ENCODE data around the gene CDC73. TPM values are rescaled to one million over a fixed set of nuclear protein-coding genes. Genes with fewer than 3 reads are reported as not detected.

CDC73 gene
- total and polyA plus RNA-seq, 9 of the 15 experiments (the other 6 are each of a cell fraction or from before 2014, with no cell fraction given): 19.0 to 61.7 (median 30.1) TPM

- CTCF ChIA-PET (ENCODE audit: low intra/inter-chr PET ratio): no interaction called here
- POLR2A ChIA-PET: no interaction called here
- Histone ChIP-seq H3K9me1 (ENCODE audit: control insufficient read depth, insufficient read depth, low read length) (no peaks in the 10 kb centered on the region), H3K9me3 (replicated peaks; ENCODE audit: control insufficient read depth, insufficient read depth, low read depth, low read length) (no peaks in the 10 kb centered on the region), H3K4me2 (ENCODE audit: insufficient read depth, low read length) (no peak overlapping the region), H3K9ac (ENCODE audit: insufficient read depth in 1 of 2, low read depth in 2 of 2, low read length in 2 of 2) (no peak overlapping the region), H3K36me3 (ENCODE audit: control insufficient read depth, insufficient read depth, low read length) (peaks cover 15% of the 10 kb centered on the region; the same call in 2 of the 3 replicates), H3K27ac (ENCODE audit: extremely low read depth, low read depth, low read length) (no peak overlapping the region), H3K27me3 (ENCODE audit: control insufficient read depth in 2 of 2, insufficient read depth in 2 of 2, low read length in 2 of 2) (no peaks in the 10 kb centered on the region), H4K20me1 (replicated peaks; ENCODE audit: control insufficient read depth, insufficient read depth, low read length) (no peaks in the 10 kb centered on the region), H3K79me2 (ENCODE audit: control insufficient read depth, insufficient read depth, low read length) (peaks cover 50% of the 10 kb centered on the region), H3K4me3 (no peak overlapping the region), H3K4me1 (replicated peaks in 1 of 2; ENCODE audit: control insufficient read depth in 2 of 2, insufficient read depth in 2 of 2, low read length in 2 of 2) (no peaks in the 10 kb centered on the region), H2AFZ (ENCODE audit: low read depth, low read length) (no peak overlapping the region)
- TF ChIP-seq CEBPB (tag; IDR thresholded peaks at IDR 0.05): peak; percentile 54
- no peak for TF ChIP-seq SMARCE1 (IDR thresholded peaks at IDR 0.05)
- DNase-seq (ENCODE audit: extremely low read depth in 1 of 4, low spot score in 3 of 4) (no peak), ATAC-seq (no peak), FAIRE-seq (no peak)
- 29% methylated on average over 1 of the region's 1 CpG for WGBS (ENCODE audit: insufficient coverage, low coverage, missing lambda C conversion rate)
- in situ Hi-C loops (cut with MboI): no loop called here
- intact Hi-C loops (cut with micrococcal nuclease): no loop called here
- BruUV-seq (replicated peaks): no TSS peak
These were observed 54.3 kb downstream of the CDC73 start for GRCh38 chr1:193176113-193176512.

DNA sequence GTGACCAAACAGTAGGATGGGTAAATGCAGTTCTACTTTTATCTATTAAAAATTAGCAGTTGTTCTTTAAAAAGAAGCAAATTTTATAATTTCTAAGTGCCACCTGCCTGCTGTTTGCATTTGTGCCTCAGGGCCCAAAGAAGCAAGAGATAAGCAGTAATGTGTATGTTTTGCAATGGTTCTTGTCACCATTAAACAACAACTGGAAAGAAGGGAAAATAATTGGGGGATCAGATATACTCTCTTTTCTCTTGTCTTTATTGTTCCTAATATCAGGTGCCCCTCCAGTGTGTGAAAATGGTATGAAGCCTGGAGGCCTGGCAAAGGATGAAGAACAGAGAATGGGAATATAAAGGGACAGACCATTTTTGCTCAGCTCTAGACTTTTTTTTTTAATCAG lies 55.0 kb downstream of the CDC73 start:
- H3K4me3 ChIP-seq: no peak overlapping the region
- no peaks in the 10 kb centered on the region for H3K9me3 ChIP-seq (replicated peaks; ENCODE audit: control insufficient read depth, insufficient read depth, low read depth, low read length)
- ATAC-seq (no peak), DNase-seq (ENCODE audit: extremely low read depth in 1 of 4, low spot score in 3 of 4) (no peak), FAIRE-seq (no peak)
- H3K36me3 ChIP-seq (ENCODE audit: control insufficient read depth, insufficient read depth, low read length): peaks cover 11% of the 10 kb centered on the region; the same call in 2 of the 3 replicates
- H3K79me2 ChIP-seq (ENCODE audit: control insufficient read depth, insufficient read depth, low read length): peaks cover 45% of the 10 kb centered on the region
- no peak overlapping the region for H3K9ac ChIP-seq (ENCODE audit: insufficient read depth in 1 of 2, low read depth in 2 of 2, low read length in 2 of 2)
- no peaks in the 10 kb centered on the region for H3K9me1 ChIP-seq (ENCODE audit: control insufficient read depth, insufficient read depth, low read length)
- no peaks in the 10 kb centered on the region for H4K20me1 ChIP-seq (replicated peaks; ENCODE audit: control insufficient read depth, insufficient read depth, low read length)
- H3K4me2 ChIP-seq (ENCODE audit: insufficient read depth, low read length): no peak overlapping the region
- H3K4me1 ChIP-seq (replicated peaks in 1 of 2; ENCODE audit: control insufficient read depth in 2 of 2, insufficient read depth in 2 of 2, low read length in 2 of 2): no peaks in the 10 kb centered on the region
- ChIA-PET POLR2A (interaction anchor here (0.7 kb wide), 1 partner anchor 9 kb away, joined by 3 read pairs; the partner anchor contains the start of gene B3GALT2), CTCF (ENCODE audit: low intra/inter-chr PET ratio) (interaction anchor here (0.7 kb wide), 1 partner anchor 37 kb away, joined by 4 read pairs; no protein-coding TSS in a partner anchor)
- BruUV-seq (replicated peaks): no TSS peak
- intact Hi-C loops (cut with micrococcal nuclease): no loop called here
- in situ Hi-C loops (cut with MboI): no loop called here
- no peaks in the 10 kb centered on the region for H3K27me3 ChIP-seq (ENCODE audit: control insufficient read depth in 2 of 2, insufficient read depth in 2 of 2, low read length in 2 of 2)
- H2AFZ ChIP-seq (ENCODE audit: low read depth, low read length): no peak overlapping the region
- no peak overlapping the region for H3K27ac ChIP-seq (ENCODE audit: extremely low read depth, low read depth, low read length)
- TF ChIP-seq TAF15 (IDR thresholded peaks at IDR 0.05; ENCODE audit: low read depth, low read length): no peak
- no peak for TF ChIP-seq ZNF586 (CRISPR knock-in tag; conservative IDR thresholded peaks at IDR 0.05)
- TF ChIP-seq KDM5B (IDR thresholded peaks at IDR 0.05; ENCODE audit: insufficient replicate concordance, low read depth, low read length): no peak
- TF ChIP-seq CBFA2T2 (conservative IDR thresholded peaks at IDR 0.05): no peak
- TF ChIP-seq, protein P1, sequence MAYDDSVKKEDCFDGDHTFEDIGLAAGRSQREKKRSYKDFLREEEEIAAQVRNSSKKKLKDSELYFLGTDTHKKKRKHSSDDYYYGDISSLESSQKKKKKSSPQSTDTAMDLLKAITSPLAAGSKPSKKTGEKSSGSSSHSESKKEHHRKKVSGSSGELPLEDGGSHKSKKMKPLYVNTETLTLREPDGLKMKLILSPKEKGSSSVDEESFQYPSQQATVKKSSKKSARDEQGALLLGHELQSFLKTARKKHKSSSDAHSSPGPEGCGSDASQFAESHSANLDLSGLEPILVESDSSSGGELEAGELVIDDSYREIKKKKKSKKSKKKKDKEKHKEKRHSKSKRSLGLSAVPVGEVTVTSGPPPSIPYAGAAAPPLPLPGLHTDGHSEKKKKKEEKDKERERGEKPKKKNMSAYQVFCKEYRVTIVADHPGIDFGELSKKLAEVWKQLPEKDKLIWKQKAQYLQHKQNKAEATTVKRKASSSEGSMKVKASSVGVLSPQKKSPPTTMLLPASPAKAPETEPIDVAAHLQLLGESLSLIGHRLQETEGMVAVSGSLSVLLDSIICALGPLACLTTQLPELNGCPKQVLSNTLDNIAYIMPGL (CRISPR knock-in tag; IDR thresholded peaks at IDR 0.05): no peak
- no peak for TF ChIP-seq SOX6 (IDR thresholded peaks at IDR 0.05)
- TF ChIP-seq SIRT6 (IDR thresholded peaks at IDR 0.05; ENCODE audit: low read depth, low read length): no peak
- TF ChIP-seq ZNF384 (IDR thresholded peaks at IDR 0.05; ENCODE audit: low read depth, low read length): no peak
- TF ChIP-seq RFX1 (IDR thresholded peaks at IDR 0.05): no peak
- TF ChIP-seq SRF (CRISPR knock-in tag; IDR thresholded peaks at IDR 0.05): no peak
